Amygdala (tissue), 56 donors: ENCODE measurements around the gene GRIK3.
A peak's percentile ranks its signal among the peaks of the same experiment; 100 is the strongest.

ENCODE experiments used
- DNase-seq, 56 donors: peaks; one replicate each; lab custom pipeline; 2025; lab: John Stamatoyannopoulos, UW

Gene GRIK3

DNA sequence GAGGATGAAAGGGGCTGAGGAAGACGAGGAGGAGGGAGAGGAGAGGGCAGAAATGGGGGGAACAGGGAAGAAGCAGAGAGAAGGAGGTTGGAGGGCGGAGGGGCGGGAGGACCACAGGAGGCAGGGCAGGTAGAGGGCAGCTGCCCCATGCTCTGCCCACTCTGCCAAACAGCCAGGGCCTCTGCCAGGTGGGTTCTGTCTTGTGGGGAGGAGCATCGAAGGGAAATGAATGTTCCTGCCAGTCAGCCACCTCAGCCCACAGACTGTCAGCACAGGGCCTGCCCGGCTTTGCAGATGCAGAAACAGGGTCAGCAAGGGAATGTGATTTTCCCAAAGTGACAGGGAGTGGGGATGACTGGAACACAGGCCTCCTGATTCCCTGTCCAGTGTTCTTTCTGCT lies 82.6 kb downstream of the GRIK3 start:
- DNase-seq, result no peak

DNA sequence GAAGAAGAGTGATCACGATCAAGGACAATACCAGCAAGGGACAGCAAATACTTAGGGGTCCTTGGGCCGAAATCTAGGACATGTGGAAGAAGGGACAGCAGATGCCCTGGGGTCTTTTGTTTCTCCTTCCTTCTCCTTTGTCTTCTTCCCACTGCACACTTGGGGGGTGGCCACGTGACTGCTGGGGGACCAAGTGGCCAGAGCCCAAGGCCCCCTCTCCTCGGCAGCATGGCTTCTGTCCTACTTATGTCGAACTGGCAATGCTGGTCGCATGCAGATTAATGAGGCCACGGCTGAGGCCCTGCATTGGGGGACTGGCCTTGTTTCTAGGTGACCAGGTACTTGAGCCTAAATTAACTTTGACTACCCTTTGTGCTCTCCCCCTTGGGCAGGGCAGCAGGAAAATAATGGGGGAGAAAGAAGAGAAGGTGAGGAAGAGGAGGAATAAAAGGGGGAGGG lies 83.0 kb downstream of the GRIK3 start:
- DNase-seq, result no peak

DNA sequence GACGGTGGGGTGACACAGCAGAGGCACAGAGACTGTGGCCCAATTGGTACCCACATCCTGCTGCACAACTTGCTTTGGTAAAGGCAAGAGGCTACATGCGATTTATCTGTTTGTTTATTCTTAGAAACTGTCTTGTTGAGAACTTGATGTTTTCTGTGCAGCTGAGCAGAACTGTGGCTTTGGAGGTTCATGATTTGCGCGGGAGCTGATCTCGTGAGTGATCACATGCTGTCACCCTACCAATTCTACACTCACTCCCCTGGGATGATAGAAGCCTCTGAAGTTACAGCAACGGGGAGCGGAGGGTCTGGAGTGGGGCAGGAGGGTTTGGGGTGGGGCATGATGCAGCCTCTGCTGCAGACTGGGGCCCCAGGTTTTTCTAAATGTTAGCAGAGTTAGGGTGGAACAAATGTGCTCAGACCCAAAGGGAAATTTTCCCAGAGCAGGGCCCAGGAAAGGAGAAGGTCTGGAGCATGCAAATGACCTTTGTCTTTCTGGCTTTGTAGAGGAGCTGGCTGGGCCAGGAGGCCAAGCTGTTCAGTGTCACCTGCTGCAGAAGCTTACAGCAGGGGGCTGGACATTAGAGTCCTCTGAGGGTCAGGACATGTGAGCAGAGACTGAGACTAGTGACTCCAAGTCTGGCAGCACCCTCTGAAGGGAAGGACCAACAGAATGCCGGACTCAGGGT lies 83.6 kb downstream of the GRIK3 start:
- DNase-seq, result no peak

DNA sequence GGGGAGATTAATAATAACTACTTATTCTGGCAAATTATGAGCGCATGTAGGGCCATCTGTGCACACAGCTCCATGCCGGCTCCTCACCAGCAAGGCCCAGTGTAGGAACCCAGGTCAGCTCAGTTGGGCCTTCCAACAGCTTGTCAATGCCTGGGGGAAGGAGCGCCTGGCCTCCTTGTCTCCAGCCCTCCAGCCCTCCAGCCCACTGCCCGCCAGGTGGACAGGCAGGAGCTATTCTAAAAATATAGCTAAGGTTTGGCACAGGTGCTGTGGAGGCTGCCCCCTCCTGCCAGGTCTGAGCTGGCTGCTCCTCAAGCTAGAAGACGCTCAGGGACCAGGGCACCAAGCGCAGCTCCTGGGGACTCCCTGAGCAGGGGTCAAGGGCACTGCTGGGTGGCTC lies 85.7 kb downstream of the GRIK3 start:
- DNase-seq, result no peak

DNA sequence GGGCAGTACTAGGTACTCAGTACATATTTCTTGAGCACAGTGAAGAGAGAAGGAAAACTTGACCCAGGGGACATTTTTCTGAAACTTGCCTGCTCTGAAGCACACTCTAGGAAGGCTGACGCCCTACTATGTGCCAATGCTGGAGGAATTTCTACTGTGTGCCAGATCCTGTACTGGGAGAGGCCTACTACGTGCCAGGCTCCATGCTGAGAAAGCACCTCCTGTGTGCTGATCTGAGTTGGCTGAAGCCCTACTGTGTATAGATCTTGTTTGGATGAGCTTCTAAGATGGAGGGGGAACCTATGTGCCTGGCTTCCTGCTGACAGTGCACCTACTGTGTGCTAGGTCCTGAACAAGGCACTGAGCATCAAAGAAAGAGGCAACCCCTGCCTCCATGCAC lies 86.2 kb downstream of the GRIK3 start:
- no peak for DNase-seq

DNA sequence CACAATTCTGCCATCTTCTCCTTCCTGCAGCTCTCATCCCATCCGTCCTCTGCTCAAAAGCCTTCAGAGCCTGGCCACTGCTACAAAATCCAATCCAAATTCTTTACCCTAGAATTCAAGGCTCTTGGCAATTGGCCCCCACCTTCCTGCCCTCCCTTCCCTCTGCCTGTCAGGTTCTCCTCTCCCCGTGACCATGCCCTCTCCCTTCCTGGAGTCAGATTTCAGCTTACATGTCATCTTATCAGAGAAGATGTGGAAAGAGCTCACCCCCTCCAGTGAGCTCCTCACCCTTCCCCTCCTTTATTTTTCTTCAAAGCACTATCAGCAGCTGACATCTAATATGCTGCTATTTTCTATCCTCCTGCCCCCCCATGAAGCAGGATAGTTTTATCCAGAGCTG lies 86.9 kb downstream of the GRIK3 start:
- DNase-seq, result no peak

DNA sequence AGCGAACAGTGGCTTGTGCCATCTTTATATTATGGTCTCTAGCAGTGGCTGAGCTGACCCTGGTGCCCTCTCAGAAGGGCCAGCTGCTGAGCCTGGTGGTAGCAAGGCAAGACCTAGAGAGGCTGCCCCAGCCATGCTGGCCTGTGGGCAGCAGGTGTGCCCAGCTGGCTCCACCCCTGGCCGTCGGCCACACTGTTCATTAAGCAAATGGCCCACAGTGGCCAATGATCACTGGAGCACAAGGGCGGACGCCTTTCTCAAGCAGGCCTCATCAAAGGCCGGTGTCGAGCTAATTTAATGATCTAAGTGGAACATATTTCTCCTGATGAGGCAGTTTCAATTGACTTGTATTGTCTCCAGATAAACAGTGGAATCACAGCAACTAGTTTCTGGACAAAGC lies 89.4 kb downstream of the GRIK3 start:
- DNase-seq, result no peak

DNA sequence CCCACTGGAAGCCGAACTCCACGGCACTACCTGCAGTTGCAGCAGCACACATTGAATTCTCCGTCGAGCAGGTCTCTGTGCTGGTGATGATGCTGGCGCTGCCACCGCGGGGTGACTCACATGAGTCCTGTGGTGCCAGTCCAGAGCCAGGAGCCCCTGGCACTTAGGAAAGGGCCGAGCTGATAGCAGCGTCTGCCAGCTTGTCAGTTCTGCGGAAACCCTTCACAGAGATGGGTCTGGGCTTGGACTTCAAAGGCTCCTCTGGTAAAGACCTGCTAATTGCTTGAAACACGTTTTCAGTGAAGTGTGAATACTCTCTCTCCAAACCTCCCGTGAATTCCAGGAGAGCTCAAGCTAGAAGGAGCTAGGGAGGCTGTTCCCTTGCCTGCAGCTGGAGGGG lies 92.2 kb downstream of the GRIK3 start:
- no peak for DNase-seq

DNA sequence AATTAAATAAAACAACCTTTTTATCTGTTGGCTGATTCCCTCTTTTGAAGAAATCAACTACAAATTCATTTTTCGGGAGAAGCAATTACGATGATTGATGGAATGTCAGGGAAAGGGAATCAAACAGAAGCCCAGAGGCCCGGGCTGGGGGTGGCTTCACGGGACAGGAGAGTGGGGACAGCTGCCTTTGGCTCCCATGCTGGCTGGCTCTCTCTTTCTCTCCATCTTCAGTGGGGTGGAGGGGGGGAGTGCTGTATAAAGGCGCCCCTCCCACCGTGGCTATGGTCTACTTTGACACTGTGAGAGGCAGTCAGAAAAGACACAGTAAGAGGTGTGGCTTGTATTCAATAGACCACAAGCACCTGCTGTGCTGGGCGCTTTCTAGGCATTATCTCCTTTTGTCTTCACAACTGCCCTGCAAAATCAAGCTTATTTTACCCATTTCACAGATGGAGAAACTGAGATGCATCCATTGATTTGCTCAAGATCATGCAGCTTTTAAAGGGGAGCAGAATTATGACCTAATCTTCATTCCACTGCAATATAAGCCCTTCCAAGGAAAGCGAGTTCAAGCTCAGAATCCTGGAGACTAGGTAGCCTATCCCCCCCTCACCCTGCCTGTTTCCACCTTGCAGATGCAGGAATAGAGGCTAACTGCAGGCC lies 92.9 kb downstream of the GRIK3 start:
- no peak for DNase-seq

DNA sequence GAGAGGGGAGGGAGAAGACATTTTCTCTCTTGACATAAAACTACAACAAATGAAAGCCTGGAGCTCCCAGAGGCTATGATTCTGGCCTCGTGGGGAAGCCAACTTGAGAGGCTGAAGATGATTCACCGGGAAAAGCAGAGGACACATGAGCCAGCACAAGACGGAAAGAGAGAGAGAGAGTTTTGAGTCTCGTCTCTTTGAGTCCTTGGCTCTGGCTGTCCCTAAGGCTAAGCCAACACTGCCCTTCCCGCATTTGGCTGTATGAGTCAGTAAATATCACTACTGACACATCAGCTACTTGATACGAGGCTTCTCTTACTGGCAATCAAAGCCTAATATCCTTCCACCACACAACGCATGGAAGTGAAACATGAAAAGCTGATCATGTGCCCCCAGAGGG lies 95.5 kb downstream of the GRIK3 start:
- no peak for DNase-seq

DNA sequence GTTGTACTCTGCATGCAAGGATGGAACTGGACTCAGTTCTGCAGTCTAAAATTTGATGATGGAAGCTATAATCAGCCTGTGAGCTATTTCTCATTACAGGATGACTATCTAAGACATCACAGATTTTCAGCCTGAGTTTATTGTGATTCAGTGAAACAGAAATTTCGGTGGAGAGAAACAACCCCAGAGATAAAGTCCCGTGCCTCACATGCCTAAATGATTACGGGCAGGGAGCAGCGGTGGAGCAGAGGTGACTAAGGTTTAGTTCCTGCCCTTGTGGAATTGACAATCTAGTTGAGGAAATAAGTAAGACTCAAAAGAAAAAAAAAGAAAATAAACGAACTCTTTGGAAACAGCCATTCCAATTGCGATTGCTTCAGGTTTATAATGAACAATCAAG lies 96.9 kb downstream of the GRIK3 start:
- DNase-seq, result no peak

DNA sequence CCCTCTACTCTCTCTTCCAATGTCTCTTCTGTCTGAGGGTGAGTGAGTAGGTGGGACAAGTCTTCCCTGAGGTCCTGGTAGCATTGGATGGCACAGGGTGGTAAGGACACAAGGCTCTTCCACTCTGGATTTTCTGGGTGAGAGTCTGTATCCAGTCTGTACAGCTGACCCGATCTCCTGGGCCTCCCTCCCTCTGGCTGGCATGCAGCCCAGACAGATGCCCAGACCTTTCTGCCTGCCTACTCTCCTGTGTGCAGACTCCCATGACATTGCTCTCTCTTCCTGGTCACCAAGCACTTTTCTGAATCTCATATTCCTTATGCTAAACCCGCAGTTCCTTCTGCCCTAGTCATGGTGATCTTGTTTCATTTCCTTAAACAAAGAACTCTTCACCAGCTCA lies 100.3 kb downstream of the GRIK3 start:
- no peak for DNase-seq

DNA sequence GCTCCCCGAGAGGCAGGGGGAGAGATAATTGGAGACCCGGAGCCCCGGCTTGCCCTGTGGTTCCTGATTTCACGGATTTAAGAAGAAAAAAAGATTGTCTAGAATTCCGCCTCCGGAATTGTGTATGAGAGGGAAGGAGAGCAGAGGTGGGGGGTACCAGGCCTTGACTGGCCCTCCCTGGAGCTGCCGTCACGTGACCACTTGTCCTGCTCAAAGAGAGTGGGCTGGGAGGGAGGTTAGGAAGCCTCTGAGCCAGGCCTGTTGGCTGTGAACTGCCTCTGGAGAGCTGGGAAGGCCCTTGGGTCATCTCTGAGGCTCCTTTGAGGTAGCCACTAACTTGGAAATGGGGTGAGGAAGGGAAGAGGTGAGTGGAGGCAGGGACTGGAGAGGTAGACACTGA lies 106.5 kb downstream of the GRIK3 start:
- DNase-seq, result no peak

DNA sequence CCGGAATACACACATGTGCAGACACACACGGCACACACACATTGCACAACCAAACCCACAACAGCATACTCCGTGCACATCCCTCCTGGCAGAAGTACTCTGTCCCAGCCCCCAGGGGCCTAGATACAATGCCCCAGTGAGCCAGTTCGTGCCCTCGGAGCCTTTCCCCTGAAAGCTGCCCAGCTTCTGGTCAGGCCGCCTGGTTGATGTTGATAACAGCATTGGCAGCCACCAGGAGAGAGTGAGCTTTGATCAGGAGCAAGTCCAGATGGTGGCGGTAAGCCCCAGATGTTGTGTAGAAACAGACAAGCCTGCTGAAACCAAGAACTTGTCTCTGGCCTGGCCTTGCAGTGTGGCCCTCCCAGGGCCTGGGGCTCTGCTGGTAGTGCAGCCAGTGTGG lies 109.1 kb downstream of the GRIK3 start:
- DNase-seq, result no peak

DNA sequence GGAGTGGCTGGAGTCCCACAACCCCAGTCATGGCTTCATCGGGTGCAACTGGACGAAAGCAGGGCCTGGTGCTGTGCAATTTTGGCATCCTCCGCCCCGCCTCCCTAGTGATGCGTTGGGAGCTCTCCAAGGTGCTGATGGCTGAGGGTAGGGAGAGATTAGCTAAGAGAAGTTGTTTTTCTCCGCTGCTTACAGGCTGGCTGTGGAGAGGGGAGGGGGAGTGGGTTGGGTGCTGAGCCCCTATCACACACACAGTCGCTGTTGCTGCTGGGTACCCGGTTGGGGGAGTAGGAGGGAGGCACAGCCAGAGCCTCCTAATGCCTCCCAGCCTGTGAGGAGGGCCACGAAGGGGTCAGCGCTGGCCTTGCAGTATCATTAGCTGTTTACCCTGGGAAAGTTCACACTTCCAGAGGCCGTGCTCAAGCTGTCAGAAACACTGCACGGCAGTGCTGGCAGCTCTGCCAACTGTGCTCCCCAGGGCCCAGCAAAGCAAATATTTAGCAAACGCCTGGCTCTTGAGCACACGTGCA lies 110.0 kb downstream of the GRIK3 start:
- DNase-seq, result peak in 29 of 56 donors; percentile 4 to 61 (median 20)

DNA sequence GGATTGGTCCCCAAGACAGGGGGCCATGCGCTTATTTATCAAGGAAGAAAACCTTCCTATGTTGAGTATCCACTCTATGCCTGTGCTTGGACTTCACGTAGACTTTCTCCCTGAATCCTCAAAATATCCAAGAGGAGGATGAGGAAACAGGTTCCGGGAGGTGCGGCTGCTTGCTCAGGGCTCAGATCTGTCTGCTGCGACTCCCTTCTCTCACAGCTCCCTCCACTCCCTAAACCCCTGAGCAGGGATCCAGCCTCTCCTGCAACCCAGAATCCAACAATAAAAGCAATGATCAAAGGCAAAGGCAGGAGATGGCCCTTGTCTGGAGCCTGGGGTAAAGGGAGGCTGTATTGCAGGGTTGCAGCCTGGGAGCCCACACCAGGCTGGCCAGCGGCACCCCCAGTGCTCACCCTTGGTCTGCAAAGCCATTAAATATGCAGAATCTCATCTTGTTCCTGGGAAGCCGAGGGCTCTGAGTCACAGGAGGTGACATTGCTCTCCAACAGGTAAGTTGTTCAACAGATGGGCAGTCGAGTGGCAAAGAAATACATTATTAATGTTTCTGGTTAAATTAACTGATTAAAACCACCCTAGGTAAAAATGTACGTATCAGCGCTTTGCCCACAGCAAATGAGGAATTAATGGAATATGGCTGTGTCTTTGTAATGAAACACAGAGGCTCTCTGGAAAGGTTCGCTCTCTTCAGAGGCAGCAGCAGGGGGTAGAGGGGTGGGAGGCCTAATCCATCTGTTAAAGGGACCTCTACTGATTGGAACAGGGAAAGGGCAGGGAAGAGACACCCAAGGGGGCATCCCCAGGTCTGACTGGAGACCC lies 111.5 kb downstream of the GRIK3 start:
- no peak for DNase-seq

DNA sequence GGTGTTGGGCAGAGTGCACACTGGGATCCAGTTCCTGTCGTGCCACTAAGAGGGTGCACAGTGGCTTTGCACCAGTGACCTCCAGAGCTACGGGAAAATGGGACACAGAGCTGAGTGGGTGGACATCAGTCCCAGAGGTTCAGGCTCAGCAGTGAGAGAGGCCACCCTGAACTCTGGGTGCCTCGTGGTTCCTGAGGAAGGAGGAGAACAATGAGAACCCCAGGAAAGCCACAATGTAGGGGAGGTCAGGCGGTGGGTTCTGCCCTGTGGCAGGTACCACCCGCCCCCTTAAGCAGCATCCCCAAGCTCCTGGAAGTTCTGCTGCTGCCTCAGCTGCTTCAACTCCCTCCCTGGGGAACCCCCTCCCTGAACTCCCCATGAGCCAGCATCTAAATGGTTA lies 112.2 kb downstream of the GRIK3 start:
- DNase-seq, result no peak

DNA sequence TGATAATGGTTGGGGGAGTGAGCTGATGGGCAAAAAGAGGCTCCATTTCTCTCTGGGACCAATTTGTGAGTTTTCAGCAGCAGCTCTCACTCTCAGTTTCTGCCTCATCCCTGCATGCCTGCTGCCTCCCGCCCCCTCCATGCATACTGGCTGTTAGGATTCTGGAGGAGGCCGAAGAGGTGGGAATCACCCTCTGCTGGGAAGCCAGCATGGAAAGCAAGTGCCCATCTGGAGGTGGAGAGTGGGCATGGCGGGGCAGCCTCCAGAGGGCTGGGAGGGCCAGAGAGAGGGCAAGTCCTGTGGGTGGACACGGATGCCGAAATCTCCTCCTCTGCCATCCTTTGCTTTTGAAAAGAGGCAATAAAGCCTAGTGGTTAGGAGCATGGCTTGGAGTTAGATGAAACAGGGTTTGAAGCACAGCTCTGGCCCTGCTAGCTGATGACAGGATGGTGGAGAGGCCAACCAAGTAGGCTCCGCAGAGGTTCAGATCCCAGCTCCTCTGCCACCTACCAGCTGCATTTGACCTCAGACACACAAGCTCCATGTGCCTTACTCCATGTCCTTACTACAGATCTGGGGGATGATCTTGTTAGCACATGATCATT lies 113.4 kb downstream of the GRIK3 start:
- DNase-seq, result peak in 3 of 56 donors; percentile 11 to 16 (median 15)

DNA sequence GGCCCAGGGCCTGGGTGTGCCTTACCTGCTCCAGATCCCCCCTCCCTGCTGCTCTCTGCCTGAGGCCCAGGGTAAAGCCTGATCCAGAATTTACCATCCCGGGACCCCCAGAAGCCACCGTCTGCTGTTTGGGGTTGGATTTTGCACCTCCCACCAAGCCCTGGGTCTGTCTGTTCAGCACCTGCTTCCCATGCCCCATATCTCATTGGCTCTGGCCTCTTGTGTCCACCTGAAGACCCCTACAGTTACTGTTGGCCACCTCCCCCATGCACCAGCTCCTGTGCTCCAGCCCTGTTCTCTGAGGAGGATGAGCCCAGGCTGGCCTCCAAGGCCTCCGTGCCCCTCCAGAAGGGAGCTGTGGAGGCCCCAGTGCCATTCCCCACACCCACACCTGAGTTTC lies 113.9 kb downstream of the GRIK3 start:
- DNase-seq, result no peak

DNA sequence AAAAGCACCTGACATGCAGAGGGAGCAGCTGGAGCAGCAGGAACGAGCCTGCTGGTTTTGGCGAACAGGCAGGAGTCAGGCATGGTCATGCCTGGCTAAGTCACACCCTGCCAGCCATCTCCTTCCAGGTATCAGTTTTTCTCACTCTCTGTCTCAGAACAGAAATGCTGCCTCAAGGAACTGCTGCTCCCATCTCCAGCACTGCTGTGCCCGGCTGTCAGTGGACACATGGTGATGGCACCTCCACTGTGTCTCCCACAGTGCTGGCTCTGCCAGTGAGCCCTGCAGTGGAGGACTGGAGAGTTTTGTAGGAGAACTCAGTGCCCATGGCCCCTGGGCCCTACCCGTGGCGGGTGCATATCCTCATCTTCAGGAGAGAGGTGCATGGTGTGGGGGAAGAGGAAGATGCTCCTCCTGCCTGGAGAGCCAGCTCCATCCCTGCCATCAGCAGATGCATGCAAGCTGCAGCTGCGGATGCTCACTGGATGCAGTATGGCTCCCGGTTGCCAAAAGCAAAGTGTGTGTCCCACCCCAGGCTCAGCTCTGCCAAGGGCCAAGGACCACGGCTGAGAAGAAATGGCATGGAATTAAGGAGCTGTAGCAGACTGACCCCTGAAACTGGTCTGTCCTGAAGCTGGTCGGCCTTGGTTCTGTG lies 114.7 kb downstream of the GRIK3 start:
- no peak for DNase-seq
